T-helper 2 cell (primary cell): Measurements from ENCODE around the gene CSF2RB.

Experiments
- DNase-seq, 5 experiments: peaks; one replicate each; pipeline versions ENCODE4 v3.0.0 to v3.0.0-alpha.2; 2012 to 2022

The CSF2RB gene

GRCh38 chr22:36922105-36922608, 8.7 kb downstream of the CSF2RB start:
- no peak for DNase-seq

DNA sequence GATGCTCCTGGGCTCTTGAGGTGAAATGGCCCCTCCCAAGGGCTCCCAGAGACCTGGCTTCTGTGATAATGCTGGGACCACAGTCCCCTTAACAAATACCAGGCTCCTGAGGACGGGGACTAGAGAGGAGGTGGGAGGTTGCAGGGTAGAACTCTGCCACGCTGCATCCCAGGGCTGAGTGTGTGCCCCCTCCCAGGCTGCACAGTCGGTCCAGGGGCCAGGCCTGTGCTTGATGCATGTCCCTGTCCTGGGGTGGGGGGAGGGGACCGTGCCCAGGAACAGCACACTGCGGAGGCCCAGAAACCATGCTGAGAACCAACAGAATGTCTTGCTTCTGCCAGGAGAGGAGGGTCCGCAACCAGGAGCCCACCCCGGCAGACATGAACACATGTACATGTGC, 9.3 kb downstream of the CSF2RB start:
- DNase-seq = no peak

GRCh38 chr22:36923131-36923788, 9.8 kb downstream of the CSF2RB start:
- DNase-seq = no peak

- DNase-seq = no peak
Observed at GRCh38 chr22:36924151-36924698, 10.8 kb downstream of the CSF2RB start.

GRCh38 chr22:36925388-36926290, 12.2 kb downstream of the CSF2RB start:
- no peak for DNase-seq

DNA sequence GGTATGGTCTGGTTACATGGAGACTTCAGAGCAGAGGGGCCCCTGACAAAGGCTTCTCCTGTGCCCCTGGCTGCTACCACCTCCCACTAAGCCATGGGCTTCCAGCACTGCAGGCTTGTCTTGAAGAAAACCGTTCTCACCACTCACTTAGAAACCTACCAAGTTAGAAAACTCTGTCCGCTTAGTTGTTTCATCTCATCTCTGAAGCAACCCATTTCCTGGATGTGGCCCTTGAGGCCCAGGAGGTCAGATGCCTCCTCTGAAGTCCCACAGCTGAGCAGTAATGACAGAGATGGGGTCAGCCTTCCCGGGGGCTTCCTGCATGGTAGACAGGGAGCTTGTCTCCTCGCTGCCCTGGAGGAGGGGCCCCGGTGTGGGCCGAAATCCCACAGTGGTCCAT, 12.9 kb downstream of the CSF2RB start:
- DNase-seq = peak in 1 of 5 experiments; percentile 50

DNA sequence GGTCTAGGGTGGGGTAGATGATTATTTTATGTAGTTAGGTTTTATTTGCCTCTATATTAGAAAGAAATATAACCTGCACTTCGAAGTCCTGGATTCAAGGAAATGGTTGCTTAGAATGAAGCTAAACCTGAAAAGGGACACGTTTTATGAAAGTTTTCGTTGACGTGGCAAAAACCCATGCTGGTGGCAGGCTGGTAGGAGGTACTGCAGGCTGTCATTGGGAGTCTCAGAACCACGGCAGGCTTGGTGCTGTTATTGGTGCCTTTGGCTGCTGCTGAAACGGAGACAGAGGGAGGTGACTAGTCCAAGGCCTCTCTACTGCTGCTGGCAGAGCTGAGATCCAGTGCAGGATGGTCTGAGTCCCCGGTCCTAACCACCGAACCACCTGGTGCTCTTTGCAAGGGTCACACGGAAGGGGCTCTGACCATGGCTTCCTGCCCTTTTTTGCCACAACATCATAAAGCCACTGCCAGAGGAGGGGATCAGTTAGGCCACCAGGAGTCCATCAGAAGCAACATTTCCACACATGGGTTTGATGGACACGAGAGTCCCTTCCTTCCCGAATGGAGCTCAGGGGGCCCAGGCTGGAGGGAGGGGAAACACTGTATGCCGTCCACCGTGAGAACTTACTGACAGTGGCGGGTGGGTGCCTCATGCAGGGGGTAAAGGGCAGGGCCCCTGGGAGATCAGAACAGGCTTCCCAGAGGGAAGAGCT, 13.4 kb downstream of the CSF2RB start:
- DNase-seq = peak in 1 of 5 experiments; percentile 28

GRCh38 chr22:36927671-36928070, 14.2 kb downstream of the CSF2RB start:
- no peak for DNase-seq

- no peak for DNase-seq
Observed at GRCh38 chr22:36928196-36928595, 14.8 kb downstream of the CSF2RB start.

GRCh38 chr22:36928786-36929535, 15.5 kb downstream of the CSF2RB start:
- no peak for DNase-seq

GRCh38 chr22:36929621-36930020, 16.2 kb downstream of the CSF2RB start:
- no peak for DNase-seq

DNA sequence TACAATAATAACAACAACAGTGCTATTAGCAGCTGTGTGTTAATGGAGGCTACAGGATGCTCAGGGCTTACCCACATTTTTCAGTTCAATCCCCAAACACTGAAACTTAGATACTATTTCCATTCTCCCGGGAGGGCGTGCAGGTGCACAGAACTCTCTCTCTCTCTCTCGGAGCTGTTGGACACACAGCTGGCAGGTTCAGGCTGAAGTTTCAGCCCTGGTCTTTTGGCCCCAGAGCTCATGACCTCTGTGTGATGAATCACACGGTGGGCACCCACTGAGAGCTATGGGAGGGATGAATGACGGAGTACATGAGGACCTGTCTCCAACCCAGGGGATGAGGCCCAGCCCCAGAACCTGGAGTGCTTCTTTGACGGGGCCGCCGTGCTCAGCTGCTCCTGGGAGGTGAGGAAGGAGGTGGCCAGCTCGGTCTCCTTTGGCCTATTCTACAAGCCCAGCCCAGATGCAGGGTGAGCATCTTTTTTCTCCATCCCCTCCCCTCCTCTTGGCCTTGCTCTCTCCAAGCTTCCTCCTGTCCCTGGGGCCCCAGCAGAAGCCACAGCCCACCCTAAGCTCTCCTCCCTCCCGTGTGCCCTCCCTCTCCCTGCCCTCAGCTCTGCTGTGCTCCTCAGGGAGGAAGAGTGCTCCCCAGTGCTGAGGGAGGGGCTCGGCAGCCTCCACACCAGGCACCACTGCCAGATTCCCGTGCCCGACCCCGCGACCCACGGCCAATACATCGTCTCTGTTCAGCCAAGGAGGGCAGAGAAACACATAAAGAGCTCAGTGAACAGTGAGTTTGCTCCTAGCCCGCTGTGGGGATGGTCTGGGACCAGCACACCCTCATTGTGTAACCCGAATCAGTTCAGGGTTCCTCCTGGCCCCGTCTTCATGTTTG, 16.9 kb downstream of the CSF2RB start:
- no peak for DNase-seq

DNA sequence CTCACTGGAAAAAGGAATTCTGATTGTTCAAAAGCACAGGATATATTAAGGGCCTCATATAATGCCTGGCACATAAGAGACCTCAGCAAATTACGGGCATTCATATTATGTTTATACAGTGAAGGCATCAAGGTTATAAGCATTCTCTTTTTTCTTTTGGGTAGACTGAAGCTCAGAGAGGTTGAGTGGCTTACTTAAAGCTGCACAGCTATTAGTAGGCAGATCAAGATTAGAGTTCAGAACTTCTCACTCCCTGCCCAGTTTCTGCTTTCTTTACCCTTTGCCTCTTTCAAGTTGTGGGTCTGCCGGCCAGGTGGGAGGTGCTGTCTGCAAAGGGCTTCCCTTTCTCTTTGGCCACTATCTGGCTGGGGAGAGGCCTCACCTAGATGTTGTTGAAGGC, 18.0 kb downstream of the CSF2RB start:
- DNase-seq = no peak

DNA sequence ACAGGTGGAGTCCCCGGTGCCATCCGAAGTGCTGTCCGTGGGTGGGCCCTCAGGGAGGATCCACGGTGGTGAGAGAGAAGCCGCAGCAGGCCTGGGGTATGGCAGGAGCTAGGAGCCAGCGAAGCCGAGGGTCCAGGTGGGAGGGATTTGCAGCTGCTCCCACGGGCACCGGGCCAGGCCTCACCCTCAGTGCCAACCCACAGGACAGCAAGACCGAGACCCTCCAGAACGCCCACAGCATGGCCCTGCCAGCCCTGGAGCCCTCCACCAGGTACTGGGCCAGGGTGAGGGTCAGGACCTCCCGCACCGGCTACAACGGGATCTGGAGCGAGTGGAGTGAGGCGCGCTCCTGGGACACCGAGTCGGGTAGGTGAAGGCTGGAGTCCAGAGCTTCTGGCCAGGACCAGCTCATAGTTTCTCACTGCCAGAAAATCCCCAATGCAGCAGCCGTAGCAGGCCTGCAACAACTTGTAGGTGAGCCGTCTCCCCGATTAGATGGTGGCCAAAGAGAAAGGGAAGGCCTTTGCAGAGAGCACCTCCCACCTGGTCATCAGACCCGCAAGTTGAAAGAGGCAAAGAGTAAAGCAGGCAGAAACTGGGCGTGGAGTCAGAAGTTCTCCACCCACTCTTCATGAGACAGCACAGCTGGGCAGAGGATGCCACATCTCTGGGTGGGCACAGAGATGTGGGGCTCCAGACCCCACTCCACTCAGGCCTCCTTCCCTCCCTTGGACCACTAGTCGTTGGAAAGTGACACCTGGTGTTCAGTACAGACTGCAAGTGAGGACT, 20.4 kb downstream of the CSF2RB start:
- DNase-seq = no peak

GRCh38 chr22:36934418-36935312, 21.2 kb downstream of the CSF2RB start:
- no peak for DNase-seq

GRCh38 chr22:36935313-36935610, 21.8 kb downstream of the CSF2RB start:
- no peak for DNase-seq

- DNase-seq = no peak
Observed at GRCh38 chr22:36935694-36936093, 22.3 kb downstream of the CSF2RB start.

DNA sequence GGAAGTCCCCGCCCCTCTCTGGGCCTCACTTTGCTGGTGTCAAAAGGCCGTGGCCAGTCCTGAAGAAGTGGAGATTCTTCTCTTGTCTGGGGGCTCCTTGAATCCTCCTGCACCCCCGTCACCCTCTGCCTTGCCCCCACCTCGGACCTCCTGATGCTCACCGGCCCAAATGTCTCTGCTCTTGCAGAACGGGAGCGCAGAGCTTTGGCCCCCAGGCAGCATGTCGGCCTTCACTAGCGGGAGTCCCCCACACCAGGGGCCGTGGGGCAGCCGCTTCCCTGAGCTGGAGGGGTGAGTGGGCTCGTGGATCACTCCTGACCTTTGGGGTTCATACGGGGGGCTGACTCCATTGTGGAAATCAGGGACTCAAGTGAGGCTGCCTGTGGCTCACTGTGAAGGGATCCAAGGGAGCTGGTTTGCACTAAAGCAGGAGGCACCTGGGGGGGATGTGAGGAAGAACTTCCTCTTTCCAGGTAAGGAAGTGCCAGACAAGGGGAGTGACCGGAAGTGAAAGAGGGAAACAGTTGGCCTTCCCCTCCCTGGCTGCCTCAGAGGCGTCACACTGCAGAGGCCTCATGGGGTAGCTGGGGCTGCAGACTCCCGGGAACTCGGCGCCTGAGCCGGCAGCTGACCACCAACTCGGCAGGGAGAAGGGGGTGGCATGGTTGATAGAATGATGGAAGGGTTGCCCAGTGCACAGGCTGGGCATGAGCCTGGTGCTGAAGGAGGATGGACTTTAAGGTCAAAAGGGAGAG, 23.1 kb downstream of the CSF2RB start:
- no peak for DNase-seq
